ENCODE data around the gene IZUMO3.

IZUMO3 gene, protein sequence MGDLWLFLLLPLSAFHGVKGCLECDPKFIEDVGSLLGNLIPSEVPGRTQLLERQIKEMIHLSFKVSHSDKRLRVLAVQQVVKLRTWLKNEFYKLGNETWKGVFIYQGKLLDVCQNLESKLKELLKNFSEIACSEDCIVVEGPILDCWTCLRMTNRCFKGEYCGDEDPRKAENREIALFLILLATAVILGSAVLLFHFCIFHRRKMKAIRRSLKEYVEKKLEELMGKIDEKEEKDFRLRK

DNA sequence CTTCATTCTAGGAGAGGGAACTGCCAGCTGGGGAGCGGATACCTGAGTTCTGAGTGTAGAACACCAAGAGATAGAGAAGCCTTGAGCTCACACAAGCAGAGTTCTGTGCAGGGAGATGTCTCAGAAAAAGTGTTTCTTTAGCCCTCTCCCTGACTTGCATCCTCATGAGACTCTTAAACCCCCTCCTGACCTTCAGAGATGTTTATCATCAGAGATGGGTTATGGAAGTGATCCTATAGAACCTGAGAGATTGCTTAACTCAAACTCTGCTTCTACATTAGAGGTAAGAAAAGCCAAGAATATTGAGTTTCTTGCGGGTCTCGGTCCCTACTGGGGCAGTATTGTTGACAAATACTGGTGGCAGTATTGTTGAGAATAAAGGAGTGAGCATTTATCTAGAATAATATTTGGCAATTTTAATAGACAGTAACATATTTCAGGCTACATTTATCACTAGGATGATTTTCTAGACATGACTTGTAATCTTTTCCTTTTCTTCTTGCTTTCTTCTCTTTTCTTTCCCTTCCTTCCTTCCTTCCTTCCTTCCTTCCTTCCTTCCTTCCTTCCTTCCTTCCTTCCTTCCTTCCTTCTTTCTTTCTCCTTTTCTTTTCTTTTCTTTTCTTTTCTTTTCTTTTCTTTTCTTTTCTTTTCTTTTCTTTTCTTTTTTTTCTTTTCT, at the start of gene IZUMO3:
Gene IZUMO3 (minus strand): TSS at position 51 of the 676 bp plus-strand sequence. CDS start 248 bp downstream, outside the sequence.
- no peaks in the 10 kb centered on the region for H3K4me1 ChIP-seq (ENCODE audit: insufficient read depth, low read length, severe bottlenecking)
- no peaks in the 10 kb centered on the region for H3K9me3 ChIP-seq (ENCODE audit: low read length)
- no peaks in the 10 kb centered on the region for H4K20me1 ChIP-seq (ENCODE audit: insufficient read depth, low read length)
- no peaks in the 10 kb centered on the region for H3F3A ChIP-seq (ENCODE audit: insufficient read depth, low read length)
- H3K9ac ChIP-seq (ENCODE audit: low read length): no peak within 1 kb of the TSS
- no peaks in the 10 kb centered on the region for H3K9me2 ChIP-seq (ENCODE audit: low read depth, low read length)
- no peaks in the 10 kb centered on the region for H3K36me3 ChIP-seq (ENCODE audit: insufficient read depth, low read length)
- TF ChIP-seq EZH2 (IDR thresholded peaks at IDR 0.05; ENCODE audit: borderline replicate concordance, low read length): no peak
- TF ChIP-seq, protein P1, sequence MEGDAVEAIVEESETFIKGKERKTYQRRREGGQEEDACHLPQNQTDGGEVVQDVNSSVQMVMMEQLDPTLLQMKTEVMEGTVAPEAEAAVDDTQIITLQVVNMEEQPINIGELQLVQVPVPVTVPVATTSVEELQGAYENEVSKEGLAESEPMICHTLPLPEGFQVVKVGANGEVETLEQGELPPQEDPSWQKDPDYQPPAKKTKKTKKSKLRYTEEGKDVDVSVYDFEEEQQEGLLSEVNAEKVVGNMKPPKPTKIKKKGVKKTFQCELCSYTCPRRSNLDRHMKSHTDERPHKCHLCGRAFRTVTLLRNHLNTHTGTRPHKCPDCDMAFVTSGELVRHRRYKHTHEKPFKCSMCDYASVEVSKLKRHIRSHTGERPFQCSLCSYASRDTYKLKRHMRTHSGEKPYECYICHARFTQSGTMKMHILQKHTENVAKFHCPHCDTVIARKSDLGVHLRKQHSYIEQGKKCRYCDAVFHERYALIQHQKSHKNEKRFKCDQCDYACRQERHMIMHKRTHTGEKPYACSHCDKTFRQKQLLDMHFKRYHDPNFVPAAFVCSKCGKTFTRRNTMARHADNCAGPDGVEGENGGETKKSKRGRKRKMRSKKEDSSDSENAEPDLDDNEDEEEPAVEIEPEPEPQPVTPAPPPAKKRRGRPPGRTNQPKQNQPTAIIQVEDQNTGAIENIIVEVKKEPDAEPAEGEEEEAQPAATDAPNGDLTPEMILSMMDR (IDR thresholded peaks at IDR 0.05; ENCODE audit: low read length): no peak
- no peak within 1 kb of the TSS for H3K4me3 ChIP-seq (ENCODE audit: low read depth, low read length, poor library complexity, severe bottlenecking)
- H3K79me2 ChIP-seq (ENCODE audit: insufficient read depth, low read length): no peaks in the 10 kb centered on the region
- H3K27ac ChIP-seq (ENCODE audit: low read depth, low read length, poor library complexity, severe bottlenecking): no peak within 1 kb of the TSS
- H2AFZ ChIP-seq (ENCODE audit: low read length): no peak within 1 kb of the TSS
- no peak within 1 kb of the TSS for H3K4me2 ChIP-seq (ENCODE audit: low read length)
- H3K27me3 ChIP-seq (ENCODE audit: insufficient read depth, low read length): no peaks in the 10 kb centered on the region

DNA sequence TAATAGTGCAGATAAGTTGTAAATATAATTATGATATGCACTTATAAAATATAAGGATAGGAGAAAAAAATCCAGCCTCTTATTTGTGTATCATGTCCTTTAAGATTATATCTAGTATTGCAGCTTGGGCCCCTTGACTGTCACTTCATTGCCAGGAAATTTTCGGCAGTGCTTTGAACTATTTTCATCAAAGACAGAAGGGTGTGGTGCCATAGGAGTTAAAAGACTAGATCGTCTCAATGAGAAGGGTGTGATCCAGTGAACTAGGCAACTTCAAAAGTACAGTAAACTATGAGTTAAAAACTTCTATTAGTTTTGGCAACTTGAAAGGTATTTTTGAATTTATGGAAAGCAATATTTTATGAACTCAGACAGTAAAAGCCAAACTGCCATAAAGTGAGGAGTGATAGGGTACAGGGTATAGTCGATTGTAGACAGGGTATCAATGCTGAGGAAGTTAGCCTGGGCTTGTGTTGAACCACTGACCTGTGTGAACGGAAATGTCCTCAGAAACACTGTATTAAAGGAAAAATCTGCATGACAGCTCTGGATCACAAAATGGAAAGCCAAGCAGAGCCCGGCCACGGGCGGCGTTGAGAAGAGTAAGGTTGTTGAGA, 48.6 kb upstream of the IZUMO3 start:
- H3K36me3 ChIP-seq (ENCODE audit: insufficient read depth, low read length): no peaks in the 10 kb centered on the region
- H3K4me1 ChIP-seq (ENCODE audit: insufficient read depth, low read length, severe bottlenecking): no peaks in the 10 kb centered on the region
- H3K79me2 ChIP-seq (ENCODE audit: insufficient read depth, low read length): no peaks in the 10 kb centered on the region
- H3K9me2 ChIP-seq (ENCODE audit: low read depth, low read length): no peaks in the 10 kb centered on the region
- no peaks in the 10 kb centered on the region for H3K27me3 ChIP-seq (ENCODE audit: insufficient read depth, low read length)
- H3F3A ChIP-seq (ENCODE audit: insufficient read depth, low read length): no peaks in the 10 kb centered on the region
- no peak overlapping the region for H3K4me3 ChIP-seq (ENCODE audit: low read depth, low read length, poor library complexity, severe bottlenecking)
- H3K9ac ChIP-seq (ENCODE audit: low read length): no peak overlapping the region
- H3K9me3 ChIP-seq (ENCODE audit: low read length): no peaks in the 10 kb centered on the region
- TF ChIP-seq, protein P1 (IDR thresholded peaks at IDR 0.05; ENCODE audit: low read length): no peak
- no peak for TF ChIP-seq EZH2 (IDR thresholded peaks at IDR 0.05; ENCODE audit: borderline replicate concordance, low read length)
- no peaks in the 10 kb centered on the region for H4K20me1 ChIP-seq (ENCODE audit: insufficient read depth, low read length)
- H2AFZ ChIP-seq (ENCODE audit: low read length): no peak overlapping the region
- no peak overlapping the region for H3K4me2 ChIP-seq (ENCODE audit: low read length)
- H3K27ac ChIP-seq (ENCODE audit: low read depth, low read length, poor library complexity, severe bottlenecking): no peak overlapping the region

DNA sequence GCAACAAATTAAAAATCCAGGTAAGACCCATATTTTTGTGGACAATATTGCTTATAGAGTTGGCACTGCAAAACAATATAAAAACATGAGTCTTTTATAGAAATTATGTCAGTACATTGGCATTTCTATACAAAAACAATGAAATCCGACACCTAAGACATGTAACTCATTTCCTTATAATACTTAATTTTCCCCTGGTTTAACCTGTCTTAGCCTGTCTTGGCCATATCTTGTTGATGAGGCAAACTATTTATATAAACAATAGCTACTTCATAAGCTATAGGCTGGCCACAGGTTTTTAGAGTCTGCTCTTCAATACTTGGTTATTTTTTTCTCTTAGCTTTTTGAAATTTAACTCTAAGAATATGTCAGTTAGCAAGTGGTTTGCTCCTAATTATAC, 44.7 kb upstream of the IZUMO3 start:
- no peak overlapping the region for H3K27ac ChIP-seq (ENCODE audit: low read depth, low read length, poor library complexity, severe bottlenecking)
- H3K27me3 ChIP-seq (ENCODE audit: insufficient read depth, low read length): no peaks in the 10 kb centered on the region
- H3K4me3 ChIP-seq (ENCODE audit: low read depth, low read length, poor library complexity, severe bottlenecking): no peak overlapping the region
- no peaks in the 10 kb centered on the region for H3F3A ChIP-seq (ENCODE audit: insufficient read depth, low read length)
- no peaks in the 10 kb centered on the region for H4K20me1 ChIP-seq (ENCODE audit: insufficient read depth, low read length)
- no peaks in the 10 kb centered on the region for H3K4me1 ChIP-seq (ENCODE audit: insufficient read depth, low read length, severe bottlenecking)
- no peaks in the 10 kb centered on the region for H3K79me2 ChIP-seq (ENCODE audit: insufficient read depth, low read length)
- no peaks in the 10 kb centered on the region for H3K9me2 ChIP-seq (ENCODE audit: low read depth, low read length)
- H3K9me3 ChIP-seq (ENCODE audit: low read length): no peaks in the 10 kb centered on the region
- no peak overlapping the region for H3K9ac ChIP-seq (ENCODE audit: low read length)
- no peaks in the 10 kb centered on the region for H3K36me3 ChIP-seq (ENCODE audit: insufficient read depth, low read length)
- TF ChIP-seq EZH2 (IDR thresholded peaks at IDR 0.05; ENCODE audit: borderline replicate concordance, low read length): no peak
- TF ChIP-seq, protein P1 (IDR thresholded peaks at IDR 0.05; ENCODE audit: low read length): no peak
- no peak overlapping the region for H2AFZ ChIP-seq (ENCODE audit: low read length)
- H3K4me2 ChIP-seq (ENCODE audit: low read length): no peak overlapping the region
